Right atrium auricular region (tissue), 2 donors: ENCODE results near the gene REC114. TPM values are rescaled to one million over a fixed set of nuclear protein-coding genes. Genes with fewer than 3 reads are reported as not detected.

Experiments
- DNase-seq: peaks from one replicate; pipeline ENCODE4 v3.0.0-alpha.2; 2019; ENCODE audit warnings: low spot score
- H3K27ac ChIP-seq, 2 donors: fragments of 200-600 bp; sonication (generic); 1 replicate in 1 of 2; 2 replicates in 1 of 2; pipeline ENCODE4 v1.5.1; 2016 to 2019
- H3K27me3 ChIP-seq, 2 donors: fragments of 200-600 bp; sonication (generic); one replicate each; pipeline versions ENCODE4 v1.5.1 to v1.6.0; 2017 to 2019
- H3K36me3 ChIP-seq: fragments of 200-600 bp; sonication (generic); one replicate; pipeline ENCODE4 v1.5.1; 2016
- H3K4me1 ChIP-seq, 2 donors: fragments of 200-600 bp; sonication (generic); one replicate each; pipeline versions ENCODE4 v1.5.1 to v1.6.0; 2017 to 2019
- H3K4me3 ChIP-seq, 2 donors: fragments of 200-600 bp; sonication (generic); 1 replicate in 1 of 2; 2 replicates in 1 of 2; pipeline ENCODE4 v1.5.1; 2017 to 2019; ENCODE audit warnings: mild to moderate bottlenecking in 1 of 2, moderate library complexity in 1 of 2
- H3K9me3 ChIP-seq, 2 donors: fragments of 200-600 bp; sonication (generic); one replicate each; pipeline ENCODE4 v1.5.1; 2019
- total RNA-seq, 2 donors: library from RNA; depleted of rRNA; stranded (reverse); fragments of >200 nt; gene quantifications; one replicate each; pipeline ENCODE4 v1.1.0, GENCODE V29; 2016
- TF ChIP-seq, protein P1 (sequence below), 2 donors: fragments of 200-600 bp; sonication (generic); IDR thresholded peaks; one replicate each; pipeline ENCODE4 v1.5.1; 2019; ENCODE audit warnings: antibody characterized with exemption in 2 of 2

Gene REC114
- total RNA-seq, 2 donors from 2014 or later = 4.6 TPM; not detected in 1

DNA sequence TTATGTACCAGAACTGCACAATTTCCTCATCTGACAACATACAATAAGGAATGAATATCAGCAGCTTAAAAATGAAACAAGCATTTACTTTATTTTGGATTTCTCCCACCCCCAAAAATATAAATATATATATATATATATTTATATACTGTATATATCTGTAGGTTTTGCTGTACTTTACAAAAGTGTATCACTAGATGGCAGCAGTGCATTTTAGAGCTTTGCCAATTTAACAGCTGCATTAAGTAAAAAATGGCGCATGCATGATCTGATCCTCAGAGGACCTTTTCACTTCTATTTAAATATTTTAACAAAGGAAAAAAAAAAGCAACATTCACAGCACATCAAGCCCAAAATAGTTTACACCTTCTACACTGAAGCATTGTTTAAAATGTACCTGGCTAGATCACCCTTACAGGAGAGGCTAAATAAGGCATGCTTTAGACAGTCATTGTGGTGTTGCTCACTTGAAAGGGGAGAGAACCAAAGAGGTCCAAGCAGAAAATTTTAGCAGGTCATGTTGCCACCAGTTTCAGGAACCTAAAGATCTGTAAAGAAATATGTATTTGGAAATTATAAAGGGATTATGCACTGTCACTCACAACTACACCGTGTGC lies 117.6 kb downstream of the REC114 start:
- Histone ChIP-seq H3K36me3 (peaks cover 64% of the 10 kb centered on the region), H3K27ac (no peak overlapping the region), H3K27me3 (no peaks in the 10 kb centered on the region)

DNA sequence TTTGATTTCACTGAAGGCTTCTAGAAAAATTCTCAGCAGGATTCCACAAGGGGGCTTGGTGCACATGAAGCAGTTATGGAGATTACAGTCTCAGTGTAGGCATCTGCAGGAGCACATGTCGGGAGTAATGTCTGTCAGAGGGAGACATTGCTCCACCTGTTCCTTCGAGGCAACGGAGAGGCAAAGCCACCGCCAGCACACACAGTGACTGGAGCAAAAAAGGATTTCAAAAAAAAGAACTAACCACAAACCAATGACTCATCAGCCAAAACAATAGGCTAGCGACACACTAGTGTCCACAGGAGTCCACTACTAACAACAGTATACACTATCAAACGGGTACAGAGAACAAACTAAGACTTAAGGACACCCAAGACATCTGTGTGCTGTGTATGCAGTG lies 121.3 kb downstream of the REC114 start:
- Histone ChIP-seq H3K9me3 (no peaks in the 10 kb centered on the region), H3K4me3 (no peak overlapping the region), H3K4me1 (peaks cover 0 to 12% of the 10 kb centered on the region in 2 donors), H3K27ac (no peak overlapping the region), H3K36me3 (peaks cover 68% of the 10 kb centered on the region), H3K27me3 (no peaks in the 10 kb centered on the region)
- TF ChIP-seq, protein P1, sequence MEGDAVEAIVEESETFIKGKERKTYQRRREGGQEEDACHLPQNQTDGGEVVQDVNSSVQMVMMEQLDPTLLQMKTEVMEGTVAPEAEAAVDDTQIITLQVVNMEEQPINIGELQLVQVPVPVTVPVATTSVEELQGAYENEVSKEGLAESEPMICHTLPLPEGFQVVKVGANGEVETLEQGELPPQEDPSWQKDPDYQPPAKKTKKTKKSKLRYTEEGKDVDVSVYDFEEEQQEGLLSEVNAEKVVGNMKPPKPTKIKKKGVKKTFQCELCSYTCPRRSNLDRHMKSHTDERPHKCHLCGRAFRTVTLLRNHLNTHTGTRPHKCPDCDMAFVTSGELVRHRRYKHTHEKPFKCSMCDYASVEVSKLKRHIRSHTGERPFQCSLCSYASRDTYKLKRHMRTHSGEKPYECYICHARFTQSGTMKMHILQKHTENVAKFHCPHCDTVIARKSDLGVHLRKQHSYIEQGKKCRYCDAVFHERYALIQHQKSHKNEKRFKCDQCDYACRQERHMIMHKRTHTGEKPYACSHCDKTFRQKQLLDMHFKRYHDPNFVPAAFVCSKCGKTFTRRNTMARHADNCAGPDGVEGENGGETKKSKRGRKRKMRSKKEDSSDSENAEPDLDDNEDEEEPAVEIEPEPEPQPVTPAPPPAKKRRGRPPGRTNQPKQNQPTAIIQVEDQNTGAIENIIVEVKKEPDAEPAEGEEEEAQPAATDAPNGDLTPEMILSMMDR (IDR thresholded peaks at IDR 0.05) = no peak
- no peak for DNase-seq

More for the DNA sequence above, 117.6 kb downstream of the REC114 start:
- no peak for DNase-seq
- Histone ChIP-seq H3K4me1 (peaks cover 0 to 12% of the 10 kb centered on the region in 2 donors), H3K9me3 (no peaks in the 10 kb centered on the region), H3K4me3 (no peak overlapping the region)
- TF ChIP-seq, protein P1 (IDR thresholded peaks at IDR 0.05) = peak in 1 of 2 donors; percentile 66

DNA sequence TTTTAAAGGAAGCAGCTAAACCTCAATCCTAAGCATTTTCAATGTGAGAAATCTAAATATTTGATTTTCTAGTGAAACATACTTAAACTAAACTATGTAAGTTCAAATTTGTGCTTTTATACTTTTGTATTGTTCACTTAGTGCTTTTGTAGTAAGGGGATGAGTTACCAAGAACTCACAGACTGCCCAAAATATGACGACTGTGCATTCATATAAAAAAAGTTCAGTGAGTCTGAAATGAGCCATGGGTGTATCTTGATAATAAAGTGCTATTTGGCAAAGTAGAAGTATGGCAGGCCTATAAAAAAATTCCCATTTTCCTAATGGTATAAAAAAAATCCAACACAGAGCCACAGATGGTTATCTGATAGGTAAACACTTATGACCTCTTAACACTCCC lies 124.1 kb downstream of the REC114 start:
- Histone ChIP-seq H3K36me3 (peaks cover 77% of the 10 kb centered on the region), H3K27me3 (no peaks in the 10 kb centered on the region), H3K27ac (no peak overlapping the region), H3K4me1 (peaks cover 0 to 12% of the 10 kb centered on the region in 2 donors), H3K4me3 (no peak overlapping the region), H3K9me3 (no peaks in the 10 kb centered on the region)
- TF ChIP-seq, protein P1 (IDR thresholded peaks at IDR 0.05) = no peak
- no peak for DNase-seq

DNA sequence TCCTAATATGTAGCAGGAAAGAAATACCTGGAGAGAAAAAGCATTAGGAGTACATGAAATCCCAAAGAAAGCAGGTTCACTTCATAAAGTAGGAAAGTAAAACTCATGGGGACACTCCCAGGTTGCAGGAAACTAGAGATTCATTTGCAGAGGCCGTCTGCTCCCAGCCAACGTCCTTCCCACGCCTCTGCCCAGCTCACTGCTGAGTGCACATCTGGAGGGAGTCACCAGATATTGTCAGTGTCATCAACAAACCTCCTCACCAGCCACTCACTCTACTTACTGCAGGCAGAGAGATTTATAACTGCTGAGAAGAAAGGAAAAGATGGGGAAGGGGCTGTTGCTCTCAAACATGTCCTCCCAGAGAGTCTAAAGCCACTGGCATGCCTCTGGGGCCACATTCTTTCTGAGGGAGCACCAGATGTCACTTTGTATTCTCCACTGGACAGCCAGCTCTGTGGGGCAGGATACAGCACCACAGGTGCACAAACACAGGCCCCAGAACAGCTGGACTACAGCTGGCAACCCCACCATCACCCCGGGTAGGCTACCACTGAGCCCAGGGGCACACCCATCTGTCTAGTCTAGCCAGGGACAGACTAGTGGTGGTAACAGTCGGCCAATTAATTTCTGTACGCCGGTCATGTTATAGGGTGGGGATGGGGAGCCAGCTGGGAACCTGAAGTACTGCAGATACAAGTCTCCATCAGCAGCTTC lies 125.8 kb downstream of the REC114 start:
- peaks cover 67% of the 10 kb centered on the region for H3K36me3 ChIP-seq
- H3K27ac ChIP-seq = no peak overlapping the region

DNA sequence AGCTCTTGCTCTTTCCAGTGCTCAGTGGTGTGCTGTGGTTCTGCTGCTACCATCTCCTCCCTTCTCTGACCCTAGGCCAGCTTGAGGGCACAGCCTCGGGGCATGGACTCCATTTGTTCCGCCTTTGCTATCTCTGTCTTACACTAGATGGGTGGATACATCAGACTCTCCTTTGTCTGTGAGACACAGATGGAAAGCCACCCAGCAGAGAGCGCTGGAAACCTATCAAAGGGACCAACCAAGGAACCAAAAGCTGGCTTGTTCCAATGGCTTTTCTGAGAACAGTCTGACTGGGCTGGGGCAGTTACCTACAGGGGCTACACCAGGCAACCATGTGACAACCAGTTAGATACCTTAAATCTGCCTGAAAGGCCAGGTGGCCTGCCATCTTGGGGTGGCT lies 126.4 kb downstream of the REC114 start:
- no peak for DNase-seq
- TF ChIP-seq, protein P1 (IDR thresholded peaks at IDR 0.05) = no peak
- H3K4me3 ChIP-seq = no peak overlapping the region
- H3K36me3 ChIP-seq = peaks cover 67% of the 10 kb centered on the region
- H3K27ac ChIP-seq = no peak overlapping the region
- H3K4me1 ChIP-seq = peaks cover 0 to 22% of the 10 kb centered on the region in 2 donors
- no peaks in the 10 kb centered on the region for H3K27me3 ChIP-seq
- H3K9me3 ChIP-seq = no peaks in the 10 kb centered on the region

More for the DNA sequence above, 125.8 kb downstream of the REC114 start:
- no peak for DNase-seq
- Histone ChIP-seq H3K9me3 (no peaks in the 10 kb centered on the region), H3K4me3 (no peak overlapping the region), H3K4me1 (peaks cover 0 to 22% of the 10 kb centered on the region in 2 donors), H3K27me3 (no peaks in the 10 kb centered on the region)
- TF ChIP-seq, protein P1 (IDR thresholded peaks at IDR 0.05) = no peak
